Glomerular visceral epithelial cell (primary cell): ENCODE measurements around the gene PTGIR.
A peak's percentile ranks its signal among the peaks of the same experiment; 100 is the strongest.

Source experiments
- DNase-seq: peaks from one replicate; pipeline ENCODE4 v3.0.0-alpha.2; 2016; ENCODE audit errors: extremely low spot score

Gene PTGIR

GRCh38 chr19:46601318-46602224 is 23.3 kb downstream of the PTGIR start, which contains the start of gene CALM3:
Gene CALM3 (plus strand): TSS chr19:46601330. CDS start chr19:46601435, 105 bp downstream.
- DNase-seq, result no peak

GRCh38 chr19:46600384-46601317 is 24.2 kb downstream of the PTGIR start:
- DNase-seq, result peak; percentile 97

GRCh38 chr19:46599716-46600373 is 25.0 kb downstream of the PTGIR start:
- DNase-seq, result no peak

- DNase-seq, result no peak
These were observed 26.4 kb downstream of the PTGIR start for GRCh38 chr19:46598372-46598917.

GRCh38 chr19:46596008-46596407 is 28.9 kb downstream of the PTGIR start:
- no peak for DNase-seq

- no peak for DNase-seq
These were observed 33.0 kb downstream of the PTGIR start for GRCh38 chr19:46591870-46592269.

- no peak for DNase-seq
These were observed 33.6 kb downstream of the PTGIR start for GRCh38 chr19:46591254-46591653.

- no peak for DNase-seq
These were observed 37.0 kb downstream of the PTGIR start for GRCh38 chr19:46587861-46588260.

- DNase-seq, result no peak
These were observed 38.6 kb downstream of the PTGIR start for GRCh38 chr19:46586294-46586693.

GRCh38 chr19:46585539-46585938 is 39.4 kb downstream of the PTGIR start:
- DNase-seq, result no peak

- no peak for DNase-seq
These were observed 44.6 kb downstream of the PTGIR start for GRCh38 chr19:46580247-46580646.

GRCh38 chr19:46579361-46579879 is 45.5 kb downstream of the PTGIR start:
- no peak for DNase-seq

GRCh38 chr19:46578450-46578849 is 46.4 kb downstream of the PTGIR start:
- no peak for DNase-seq

- no peak for DNase-seq
These were observed 50.4 kb downstream of the PTGIR start for GRCh38 chr19:46574533-46574932.

GRCh38 chr19:46573679-46574498 is 51.0 kb downstream of the PTGIR start:
- DNase-seq, result no peak

GRCh38 chr19:46571495-46571894 is 53.4 kb downstream of the PTGIR start:
- DNase-seq, result peak; percentile 21
